HEK293 (cell line): ENCODE measurements around the gene PRR29.

Experiments used
- CTCF ChIA-PET: fragments of 350-600 bp; formaldehyde crosslinking; extraction: SDS; loops from one replicate; lab custom pipeline; 2021; ENCODE audit warnings: antibody characterized with exemption; lab: Yijun Ruan, JAX
- POLR2A ChIA-PET: fragments of 300-600 bp; formaldehyde crosslinking; extraction: SDS; loops from one replicate; lab custom pipeline; 2020; ENCODE audit warnings: antibody characterized with exemption, inconsistent platforms; lab: Yijun Ruan, JAX
- H3K27ac ChIP-seq: fragments of 200-500 bp; sonication (Bioruptor generic); 2 replicates; pipeline ENCODE4 v1.5.1; 2014; ENCODE audit warnings: low read depth, low read length, control low read depth, inconsistent platforms; ENCODE audit errors: extremely low read depth
- H3K36me3 ChIP-seq, 2 experiments: fragments of 200-500 bp in 1 of 2; sonication (Bioruptor generic) in 1 of 2; 1 replicate in 1 of 2; 2 replicates in 1 of 2; pipeline ENCODE4 v1.5.1; 2014 to 2017; ENCODE audit warnings: inconsistent platforms in 2 of 2, low read length in 2 of 2; ENCODE audit not compliant: control insufficient read depth in 2 of 2, insufficient read depth in 1 of 2
- H3K4me1 ChIP-seq: fragments of 200-500 bp; sonication (Bioruptor generic); 2 replicates; pipeline ENCODE4 v1.5.1; 2014; ENCODE audit warnings: mild to moderate bottlenecking, low read length, inconsistent platforms; ENCODE audit not compliant: control insufficient read depth, insufficient read depth
- H3K4me3 ChIP-seq: 2 replicates; pipeline ENCODE4 v1.5.1; 2011; ENCODE audit warnings: low read depth, mild to moderate bottlenecking, control low read depth, low read length, moderate library complexity
- H3K9me3 ChIP-seq: fragments of 200-500 bp; sonication (Bioruptor generic); 2 replicates; pipeline ENCODE4 v1.5.1; 2014; ENCODE audit warnings: low read depth, low read length, inconsistent platforms; ENCODE audit not compliant: control insufficient read depth, insufficient read depth
- KLF16 ChIP-seq: fragments of 450-650 bp; formaldehyde crosslinking; IDR thresholded peaks from 2 replicates; pipeline ENCODE4 v1.5.1; 2017; ENCODE audit warnings: missing biosample characterization, missing genetic modification characterization
- PATZ1 ChIP-seq: fragments of 450-650 bp; formaldehyde crosslinking; IDR thresholded peaks from 2 replicates; pipeline ENCODE4 v1.5.1; 2016; ENCODE audit warnings: missing biosample characterization, missing genetic modification characterization
- SP3 ChIP-seq: fragments of 450-650 bp; formaldehyde crosslinking; IDR thresholded peaks from 2 replicates; pipeline ENCODE4 v1.5.1; 2016; ENCODE audit warnings: missing biosample characterization, missing genetic modification characterization
- SP7 ChIP-seq: fragments of 450-650 bp; formaldehyde crosslinking; IDR thresholded peaks from 2 replicates; pipeline ENCODE4 v1.5.1; 2016; ENCODE audit warnings: missing biosample characterization, missing genetic modification characterization
- ZBTB11 ChIP-seq: fragments of 450-650 bp; formaldehyde crosslinking; conservative IDR thresholded peaks from 2 replicates; pipeline ENCODE4 v1.5.1; 2016; ENCODE audit warnings: low read depth, missing biosample characterization, missing genetic modification characterization
- ZEB2 ChIP-seq: fragments of 450-650 bp; formaldehyde crosslinking; IDR thresholded peaks from 2 replicates; pipeline ENCODE4 v1.5.1; 2016; ENCODE audit warnings: missing biosample characterization, missing genetic modification characterization
- ZNF132 ChIP-seq: fragments of 450-650 bp; formaldehyde crosslinking; IDR thresholded peaks from 2 replicates; pipeline ENCODE4 v1.5.1; 2017; ENCODE audit warnings: missing biosample characterization, missing genetic modification characterization, borderline replicate concordance
- ZNF248 ChIP-seq: fragments of 450-650 bp; formaldehyde crosslinking; IDR thresholded peaks from 2 replicates; pipeline ENCODE4 v1.5.1; 2017; ENCODE audit warnings: missing biosample characterization, missing genetic modification characterization
- ZNF266 ChIP-seq: fragments of 450-650 bp; formaldehyde crosslinking; IDR thresholded peaks from 2 replicates; pipeline ENCODE4 v1.5.1; 2016; ENCODE audit warnings: missing biosample characterization, missing genetic modification characterization, low read depth
- ZNF280D ChIP-seq: fragments of 450-650 bp; formaldehyde crosslinking; IDR thresholded peaks from 2 replicates; pipeline ENCODE4 v1.5.1; 2016; ENCODE audit warnings: missing biosample characterization, missing genetic modification characterization
- ZNF335 ChIP-seq: fragments of 450-650 bp; formaldehyde crosslinking; conservative IDR thresholded peaks from 2 replicates; pipeline ENCODE4 v1.5.1; 2016; ENCODE audit warnings: missing biosample characterization, missing genetic modification characterization
- ZNF571 ChIP-seq: fragments of 450-650 bp; formaldehyde crosslinking; IDR thresholded peaks from 2 replicates; pipeline ENCODE4 v1.5.0; 2017; ENCODE audit warnings: missing biosample characterization, missing genetic modification characterization
- ZNF623 ChIP-seq: fragments of 450-650 bp; formaldehyde crosslinking; IDR thresholded peaks from 2 replicates; pipeline ENCODE4 v1.5.1; 2016; ENCODE audit warnings: missing biosample characterization, missing genetic modification characterization
- ZNF747 ChIP-seq: fragments of 450-650 bp; formaldehyde crosslinking; IDR thresholded peaks from 2 replicates; pipeline ENCODE4 v1.5.1; 2016; ENCODE audit warnings: missing biosample characterization, missing genetic modification characterization
- ZNF768 ChIP-seq: fragments of 450-650 bp; formaldehyde crosslinking; IDR thresholded peaks from 2 replicates; pipeline ENCODE4 v1.5.1; 2018; ENCODE audit warnings: missing biosample characterization, mild to moderate bottlenecking, missing genetic modification characterization

PRR29 gene

GRCh38 chr17:64024215-64024654, 26.1 kb downstream of the PRR29 start (continued):
- no peak for TF ChIP-seq ZBTB11 (tag by site-specific recombination)
- no peak for TF ChIP-seq ZNF747
- no peak for TF ChIP-seq ZNF132 (tag by site-specific recombination)
- TF ChIP-seq ZNF248, result no peak
- TF ChIP-seq ZNF335, result peak; percentile 33
- no peak for TF ChIP-seq ZNF280D
- no peak for TF ChIP-seq ZNF266
- TF ChIP-seq ZEB2 (tag by site-specific recombination), result no peak
- peak; percentile 75 for TF ChIP-seq SP7 (tag by site-specific recombination)
- no peak for TF ChIP-seq ZNF571 (tag by site-specific recombination)
- TF ChIP-seq KLF16 (tag by site-specific recombination), result no peak

- Histone ChIP-seq H3K27ac (no peak overlapping the region), H3K9me3 (no peaks in the 10 kb centered on the region), H3K36me3 (no peaks in the 10 kb centered on the region), H3K4me1 (no peaks in the 10 kb centered on the region), H3K4me3 (no peak overlapping the region)
- TF ChIP-seq PATZ1 (0 out of 2 replicates have a peak, but pooled peaks have one; percentile 17), SP3 (tag by site-specific recombination) (no peak), ZNF623 (no peak), ZNF768 (tag by site-specific recombination) (peak; percentile 75; the same call in 1 of the 2 replicates)
- ChIA-PET POLR2A (no interaction called here), CTCF (interaction anchor here (0.6 to 8.8 kb wide), 43 partner anchors 8 to 390 kb away, joined by 3 to 295 read pairs (median 5); partner anchors contain the start of genes CSHL1, ERN1 and GH1)
Observed at GRCh38 chr17:64024781-64025731, 26.9 kb downstream of the PRR29 start.
